A673 (cell line): ENCODE data around the gene KIF1A. TPM values are rescaled to one million over a fixed set of nuclear protein-coding genes. Genes with fewer than 3 reads are reported as not detected.

Source experiments
- BruUV-seq: library from RNA; stranded (reverse); fragments of 400-500 nt; replicated peaks from 2 replicates; lab custom pipeline; 2021; lab: Mats Ljungman, UMichigan
- CTCF ChIA-PET: fragments of 300-600 bp; sonication (Branson Sonifier 250); formaldehyde crosslinking; loops from one replicate; lab custom pipeline; 2022; ENCODE audit warnings: antibody characterized with exemption; lab: Charles Lee
- POLR2A ChIA-PET: fragments of 300-600 bp; sonication (Branson Sonifier 250); formaldehyde crosslinking; loops from one replicate; lab custom pipeline; 2022; ENCODE audit warnings: antibody characterized with exemption; ENCODE audit not compliant: low non-redundant PET; lab: Charles Lee
- DNase-seq: peaks from one replicate; pipeline ENCODE4 v3.0.0-alpha.2; 2015; ENCODE audit warnings: low spot score
- H3K27ac ChIP-seq: fragments of 200-600 bp; sonication (generic); 2 replicates; pipeline ENCODE4 v1.5.1; 2016; ENCODE audit warnings: mixed run types, low read depth, mild to moderate bottlenecking, mixed read lengths, antibody characterized with exemption, low read length; ENCODE audit not compliant: poor library complexity, severe bottlenecking
- H3K27me3 ChIP-seq: fragments of 200-600 bp; sonication (generic); replicated peaks from 2 replicates; pipeline ENCODE4 v1.6.1; 2017; ENCODE audit warnings: mixed run types, low read depth, mild to moderate bottlenecking, mixed read lengths, antibody characterized with exemption, low read length; ENCODE audit not compliant: insufficient read depth, poor library complexity
- H3K36me3 ChIP-seq: fragments of 200-600 bp; sonication (generic); 2 replicates; pipeline ENCODE4 v1.6.1; 2016; ENCODE audit warnings: mixed run types, mild to moderate bottlenecking, mixed read lengths, antibody characterized with exemption, low read length; ENCODE audit not compliant: insufficient read depth, poor library complexity, severe bottlenecking
- H3K4me1 ChIP-seq: fragments of 200-600 bp; sonication (generic); 2 replicates; pipeline ENCODE4 v1.6.1; 2017; ENCODE audit warnings: mixed run types, mild to moderate bottlenecking, mixed read lengths, antibody characterized with exemption, low read length; ENCODE audit not compliant: insufficient read depth, poor library complexity, severe bottlenecking
- H3K4me3 ChIP-seq: fragments of 200-600 bp; sonication (generic); 2 replicates; pipeline ENCODE4 v1.5.1; 2016; ENCODE audit warnings: low read depth, mixed run types, mild to moderate bottlenecking, mixed read lengths, low read length; ENCODE audit not compliant: poor library complexity, severe bottlenecking
- H3K9me3 ChIP-seq: fragments of 200-600 bp; sonication (generic); 2 replicates; pipeline ENCODE4 v1.6.1; 2016; ENCODE audit warnings: mixed run types, low read depth, mild to moderate bottlenecking, mixed read lengths, antibody characterized with exemption, low read length; ENCODE audit not compliant: poor library complexity, severe bottlenecking
- EZH2 ChIP-seq: fragments of 200-600 bp; sonication (generic); IDR thresholded peaks from 2 replicates; pipeline ENCODE4 v1.6.1; 2017; ENCODE audit warnings: borderline replicate concordance, low read depth, mild to moderate bottlenecking, mixed read lengths, antibody characterized with exemption, low read length; ENCODE audit not compliant: poor library complexity, severe bottlenecking
- intact Hi-C: fragments of 100-400 bp; cut with micrococcal nuclease; formaldehyde crosslinking; loops from one replicate; pipeline ENCODE4 v1.10.0; 2022; ENCODE audit not compliant: unreplicated experiment
- total RNA-seq: library from RNA; stranded (reverse); gene quantifications from 2 replicates; pipeline ENCODE4 v1.2.3, GENCODE V29; 2021
- TF ChIP-seq, protein P1 (sequence below): fragments of 300-800, 200-600 bp; sonication (generic); conservative IDR thresholded peaks from 2 replicates; pipeline ENCODE4 v1.5.1; 2017; ENCODE audit warnings: low read depth, mild to moderate bottlenecking, antibody characterized with exemption, low read length, moderate library complexity, mixed read lengths

The KIF1A gene
- total RNA-seq, 1 experiment from 2014 or later: 330 TPM

DNA sequence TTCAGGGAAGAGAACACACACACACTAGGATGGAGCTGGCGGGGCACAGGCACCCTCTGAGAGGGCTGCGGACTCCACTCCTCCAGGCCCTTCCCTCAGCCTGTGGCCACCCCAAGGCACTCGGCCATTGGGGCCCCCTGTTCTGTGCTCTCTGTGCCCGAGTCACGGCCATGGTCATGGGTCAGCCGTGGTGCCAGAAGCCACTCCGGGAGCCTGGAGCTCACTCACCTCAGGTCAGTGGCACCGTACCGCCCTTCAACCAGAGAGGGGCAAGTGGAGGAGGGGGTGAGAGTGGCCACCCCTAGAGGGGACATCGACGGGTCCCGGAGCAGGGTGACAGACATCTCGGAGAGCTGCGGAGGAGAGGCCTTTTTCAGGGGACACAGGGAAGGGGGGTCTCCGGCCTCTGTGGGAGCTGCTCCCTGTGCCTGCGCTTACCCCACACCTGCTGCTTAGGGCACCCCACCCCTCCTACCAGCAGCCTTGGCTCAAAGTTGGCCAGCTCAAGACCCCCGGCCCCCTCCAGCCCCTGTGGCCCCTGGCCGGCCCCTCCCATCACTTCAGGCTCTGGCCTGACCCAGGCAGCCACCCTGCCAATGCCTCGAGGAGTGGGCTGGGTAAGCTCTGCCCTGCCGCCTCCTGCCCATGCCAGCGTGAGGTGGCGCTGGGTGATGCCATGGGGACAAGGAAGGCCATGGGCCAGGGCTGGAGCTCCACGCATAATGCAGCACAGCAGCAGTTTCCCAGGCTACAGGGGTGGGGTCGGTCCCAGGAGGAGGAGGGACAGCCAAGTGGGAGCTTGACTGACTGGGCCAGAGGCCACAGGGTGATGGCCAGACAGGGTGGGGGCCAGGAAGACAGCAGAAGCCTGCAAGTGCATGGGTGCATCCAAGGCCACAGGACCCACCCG lies 99.1 kb downstream of the KIF1A start:
- Histone ChIP-seq H3K9me3 (no peaks in the 10 kb centered on the region), H3K4me3 (no peak overlapping the region), H3K27ac (no peak overlapping the region), H3K36me3 (peaks cover 53% of the 10 kb centered on the region), H3K27me3 (no peaks in the 10 kb centered on the region), H3K4me1 (no peaks in the 10 kb centered on the region)
- no peak for TF ChIP-seq EZH2
- TF ChIP-seq, protein P1, sequence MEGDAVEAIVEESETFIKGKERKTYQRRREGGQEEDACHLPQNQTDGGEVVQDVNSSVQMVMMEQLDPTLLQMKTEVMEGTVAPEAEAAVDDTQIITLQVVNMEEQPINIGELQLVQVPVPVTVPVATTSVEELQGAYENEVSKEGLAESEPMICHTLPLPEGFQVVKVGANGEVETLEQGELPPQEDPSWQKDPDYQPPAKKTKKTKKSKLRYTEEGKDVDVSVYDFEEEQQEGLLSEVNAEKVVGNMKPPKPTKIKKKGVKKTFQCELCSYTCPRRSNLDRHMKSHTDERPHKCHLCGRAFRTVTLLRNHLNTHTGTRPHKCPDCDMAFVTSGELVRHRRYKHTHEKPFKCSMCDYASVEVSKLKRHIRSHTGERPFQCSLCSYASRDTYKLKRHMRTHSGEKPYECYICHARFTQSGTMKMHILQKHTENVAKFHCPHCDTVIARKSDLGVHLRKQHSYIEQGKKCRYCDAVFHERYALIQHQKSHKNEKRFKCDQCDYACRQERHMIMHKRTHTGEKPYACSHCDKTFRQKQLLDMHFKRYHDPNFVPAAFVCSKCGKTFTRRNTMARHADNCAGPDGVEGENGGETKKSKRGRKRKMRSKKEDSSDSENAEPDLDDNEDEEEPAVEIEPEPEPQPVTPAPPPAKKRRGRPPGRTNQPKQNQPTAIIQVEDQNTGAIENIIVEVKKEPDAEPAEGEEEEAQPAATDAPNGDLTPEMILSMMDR: no peak
- no TSS peak for BruUV-seq
- POLR2A ChIA-PET: no interaction called here
- no peak for DNase-seq
- intact Hi-C loops: no loop called here
- CTCF ChIA-PET: interaction anchor here (0.6 kb wide), 1 partner anchor 118 kb away, joined by 3 read pairs; no protein-coding TSS in a partner anchor

DNA sequence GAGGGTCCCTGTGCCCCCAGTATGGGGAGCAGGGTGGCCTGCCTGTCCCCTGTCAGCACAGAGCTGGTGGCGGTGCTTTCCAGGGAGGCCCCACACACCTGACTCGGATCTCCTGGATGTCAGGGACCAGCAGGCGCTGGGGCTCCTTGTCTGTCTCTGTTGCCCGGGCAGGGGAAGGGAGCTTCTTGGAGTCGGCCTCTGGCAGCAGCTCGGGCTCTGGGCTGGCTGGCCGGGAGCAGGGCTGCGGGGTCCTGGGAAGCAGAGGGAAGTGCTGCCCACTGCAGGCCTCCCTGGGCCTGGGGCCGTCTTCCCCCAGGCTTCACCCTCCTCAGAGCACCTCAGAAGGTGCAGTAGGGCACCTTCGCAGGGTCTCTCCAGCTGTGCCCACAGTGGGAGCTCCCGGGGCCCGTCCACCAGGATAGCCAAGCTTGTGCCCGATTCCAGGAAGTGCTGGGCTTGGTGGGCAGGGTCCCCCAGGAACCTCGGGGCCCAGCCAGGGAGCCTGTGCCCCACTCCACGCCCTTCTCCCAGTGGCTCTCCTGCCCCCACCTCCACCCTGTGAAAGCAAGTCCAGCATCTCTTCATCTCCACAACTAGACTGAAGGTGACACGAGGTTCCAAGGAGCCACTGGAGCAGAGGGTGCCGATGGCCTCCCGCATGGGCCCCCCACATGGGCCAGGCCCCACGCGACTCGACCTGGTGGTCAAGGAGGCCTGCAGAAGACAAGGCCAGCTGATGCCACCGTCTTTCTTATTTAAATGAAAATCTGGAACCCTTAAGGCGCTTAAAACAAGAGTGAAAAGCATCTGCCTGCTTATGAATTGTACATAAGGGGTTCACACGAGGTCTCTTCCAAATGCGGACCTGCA lies 100.1 kb downstream of the KIF1A start:
- no peak overlapping the region for H3K4me3 ChIP-seq
- H3K4me1 ChIP-seq: no peaks in the 10 kb centered on the region
- no peaks in the 10 kb centered on the region for H3K27me3 ChIP-seq
- ChIA-PET POLR2A (no interaction called here), CTCF (no interaction called here)
- no peak overlapping the region for H3K27ac ChIP-seq
- peaks cover 43% of the 10 kb centered on the region for H3K36me3 ChIP-seq
- intact Hi-C loops: no loop called here
- BruUV-seq: no TSS peak
- TF ChIP-seq EZH2: no peak
- TF ChIP-seq, protein P1: no peak
- H3K9me3 ChIP-seq: no peaks in the 10 kb centered on the region
- no peak for DNase-seq

DNA sequence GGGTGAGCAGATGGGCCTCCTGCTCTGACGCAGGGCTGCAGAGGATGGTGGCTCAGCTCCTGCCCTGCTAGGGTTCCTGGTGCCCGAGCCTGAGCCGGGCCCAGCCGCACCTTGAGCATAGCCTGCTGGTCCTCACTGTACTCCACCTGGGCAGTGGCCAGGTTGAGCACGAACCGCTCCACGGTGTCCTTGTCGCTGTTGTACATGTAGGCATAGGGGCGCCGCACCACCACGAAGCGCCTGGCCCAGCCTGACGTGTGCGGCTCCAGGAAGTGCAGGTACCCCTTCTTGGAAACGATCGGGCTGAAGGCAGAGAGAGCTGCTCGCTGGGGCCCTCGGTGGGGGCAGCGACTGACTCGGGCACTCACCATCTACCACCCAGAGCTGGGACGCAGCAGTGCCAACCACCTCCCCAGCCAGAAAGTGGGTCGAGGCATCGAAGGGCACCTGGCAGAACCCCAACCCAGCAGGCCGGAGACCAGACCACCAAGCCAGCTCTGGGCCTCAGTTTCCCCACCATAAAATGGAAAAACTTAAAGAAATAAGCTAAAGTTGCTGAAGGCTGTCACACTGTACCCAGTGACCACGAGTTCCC lies 101.0 kb downstream of the KIF1A start:
- intact Hi-C loops: no loop called here
- Histone ChIP-seq H3K27ac (no peak overlapping the region), H3K27me3 (no peaks in the 10 kb centered on the region), H3K4me1 (no peaks in the 10 kb centered on the region), H3K9me3 (no peaks in the 10 kb centered on the region), H3K4me3 (no peak overlapping the region), H3K36me3 (peaks cover 40% of the 10 kb centered on the region)
- CTCF ChIA-PET: no interaction called here
- no peak for TF ChIP-seq EZH2
- TF ChIP-seq, protein P1: no peak
- BruUV-seq: no TSS peak
- POLR2A ChIA-PET: no interaction called here
- no peak for DNase-seq
